ENCODE data around the gene SOX13.

- no peak for TF ChIP-seq POLR2AphosphoS5 (IDR thresholded peaks at IDR 0.05)
- no peak for TF ChIP-seq POLR2A (IDR thresholded peaks at IDR 0.05)
These were observed 30.0 kb downstream of the SOX13 start for GRCh38 chr1:204102739-204103430.

All from transverse colon (tissue), 3 donors.